Testis (tissue), 2 donors: Measurements from ENCODE around the gene EPB41L2.
"Not testable (repeated sequence)": the region's sequence is repeated elsewhere in the genome, so short reads cannot be mapped to it uniquely, and the experiment has no call there.

Source experiments
- POLR2A ChIP-seq: fragments of 450-650 bp; IDR thresholded peaks from one replicate; pipeline ENCODE4 v1.6.1; 2017; ENCODE audit warnings: antibody characterized with exemption, mild to moderate bottlenecking, moderate library complexity
- TF ChIP-seq, protein P1 (sequence below), 3 experiments: fragments of 450-650 bp in 2 of 3; fragments of 200-600 bp in 1 of 3; sonication (generic) in 1 of 3; IDR thresholded peaks; one replicate each; pipeline ENCODE4 v1.5.1; 2016 to 2019; ENCODE audit warnings: antibody characterized with exemption in 3 of 3, mild to moderate bottlenecking in 2 of 3, moderate library complexity in 1 of 3

DNA sequence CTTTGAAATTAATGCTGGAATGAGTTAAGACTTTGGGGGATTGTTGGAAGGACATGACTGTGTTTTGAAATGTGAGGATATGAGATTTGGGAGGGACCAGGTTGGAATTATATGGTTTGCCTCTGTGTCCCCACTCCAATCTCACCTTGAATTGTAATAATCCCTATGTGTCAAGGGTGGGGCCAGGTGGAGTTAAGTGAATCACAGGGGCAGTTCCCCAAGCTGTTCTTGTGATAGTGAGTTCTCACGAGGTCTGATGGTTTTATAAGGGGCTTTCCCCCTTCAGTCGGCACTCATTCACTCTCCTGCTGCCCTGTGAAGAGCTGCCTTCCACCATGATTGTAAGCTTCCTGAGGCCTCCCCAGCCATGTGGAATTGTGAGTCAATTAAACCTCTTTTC is 54.1 kb downstream of the EPB41L2 start:
- TF ChIP-seq, protein P1, sequence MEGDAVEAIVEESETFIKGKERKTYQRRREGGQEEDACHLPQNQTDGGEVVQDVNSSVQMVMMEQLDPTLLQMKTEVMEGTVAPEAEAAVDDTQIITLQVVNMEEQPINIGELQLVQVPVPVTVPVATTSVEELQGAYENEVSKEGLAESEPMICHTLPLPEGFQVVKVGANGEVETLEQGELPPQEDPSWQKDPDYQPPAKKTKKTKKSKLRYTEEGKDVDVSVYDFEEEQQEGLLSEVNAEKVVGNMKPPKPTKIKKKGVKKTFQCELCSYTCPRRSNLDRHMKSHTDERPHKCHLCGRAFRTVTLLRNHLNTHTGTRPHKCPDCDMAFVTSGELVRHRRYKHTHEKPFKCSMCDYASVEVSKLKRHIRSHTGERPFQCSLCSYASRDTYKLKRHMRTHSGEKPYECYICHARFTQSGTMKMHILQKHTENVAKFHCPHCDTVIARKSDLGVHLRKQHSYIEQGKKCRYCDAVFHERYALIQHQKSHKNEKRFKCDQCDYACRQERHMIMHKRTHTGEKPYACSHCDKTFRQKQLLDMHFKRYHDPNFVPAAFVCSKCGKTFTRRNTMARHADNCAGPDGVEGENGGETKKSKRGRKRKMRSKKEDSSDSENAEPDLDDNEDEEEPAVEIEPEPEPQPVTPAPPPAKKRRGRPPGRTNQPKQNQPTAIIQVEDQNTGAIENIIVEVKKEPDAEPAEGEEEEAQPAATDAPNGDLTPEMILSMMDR (IDR thresholded peaks at IDR 0.05) = not testable (repeated sequence)
- not testable (repeated sequence) for TF ChIP-seq POLR2A
